Left lung (tissue), 10 donors: ENCODE data around the gene ART4. TPM values are rescaled to one million over a fixed set of nuclear protein-coding genes. Genes with fewer than 3 reads are reported as not detected.

Source experiments
- ATAC-seq: fragments of 200-7000 bp; cut with Tn5 transposase; one replicate; pipeline ENCODE4 v1.9.1; 2020; ENCODE audit warnings: moderate library complexity
- DNase-seq, 4 donors: peaks; one replicate each; pipeline ENCODE4 v3.0.0-alpha.2; 2013 to 2020
- H3K27ac ChIP-seq, 2 donors: fragments of 200-600 bp; sonication (generic) in 1 of 2; one replicate each; pipeline versions ENCODE4 v1.5.0 to v1.8.0; 2020 to 2021
- H3K27me3 ChIP-seq, 2 donors: fragments of 200-600 bp; sonication (generic) in 1 of 2; one replicate each; pipeline versions ENCODE4 v1.5.0 to v1.8.0; 2020 to 2021
- H3K36me3 ChIP-seq, 2 donors: fragments of 200-600 bp; sonication (generic) in 1 of 2; one replicate each; pipeline versions ENCODE4 v1.5.0 to v1.8.0; 2020 to 2021
- H3K4me1 ChIP-seq, 2 donors: fragments of 200-600 bp; one replicate each; pipeline ENCODE4 v1.8.0; 2021
- H3K4me3 ChIP-seq, 2 donors: fragments of 200-600 bp; sonication (generic) in 1 of 2; one replicate each; pipeline versions ENCODE4 v1.5.0 to v1.8.0; 2020 to 2021; ENCODE audit warnings: mild to moderate bottlenecking in 1 of 2
- H3K9me3 ChIP-seq, 2 donors: fragments of 200-600 bp; sonication (generic) in 1 of 2; one replicate each; pipeline versions ENCODE4 v1.5.0 to v1.8.0; 2020 to 2021
- CTCF ChIP-seq, 2 donors: fragments of 200-600 bp; sonication (generic) in 1 of 2; IDR thresholded peaks; one replicate each; pipeline versions ENCODE4 v1.5.0 to v1.8.0; 2021; ENCODE audit warnings: antibody characterized with exemption in 2 of 2
- intact Hi-C, 2 donors: fragments of 100-400 bp; cut with DNase I; formaldehyde crosslinking; loops; one replicate each; pipeline versions ENCODE4 v1.11.2 to v1.14.2; 2022
- polyA plus RNA-seq, 6 donors: library from polyadenylated mRNA; unstranded; fragments of 120-200 nt; gene quantifications; one replicate each; pipeline ENCODE4 v1.2.1, GENCODE V29; 2013; ENCODE audit not compliant: insufficient read length in 6 of 6
- total RNA-seq, 2 donors: library from RNA; stranded (reverse); fragmentation: NEBNext Ultra II Directional; extraction: Animal tissue kit (Norgen Biotek cat#: 25700); gene quantifications; one replicate each; pipeline ENCODE4 v1.2.1, GENCODE V29; 2021
- donor health status: DM: no; HTN: yes; CAD: no.
- donor health status: DM: no; HTN: no; CAD: no.

The ART4 gene
- total and polyA plus RNA-seq, 8 donors = 0.11 to 3.1 (median 0.24) TPM

- no peaks in the 10 kb centered on the region for H3K27me3 ChIP-seq
- ATAC-seq = no peak
- H3K36me3 ChIP-seq = no peaks in the 10 kb centered on the region
- H3K4me1 ChIP-seq = peaks cover 0 to 9% of the 10 kb centered on the region in 2 donors
- H3K4me3 ChIP-seq = no peak overlapping the region
- no peak overlapping the region for H3K27ac ChIP-seq
- intact Hi-C loops = no loop called here
- no peak for TF ChIP-seq CTCF (IDR thresholded peaks at IDR 0.05)
- no peaks in the 10 kb centered on the region for H3K9me3 ChIP-seq
- DNase-seq = no peak
These were observed 9.4 kb downstream of the ART4 start for GRCh38 chr12:14833952-14834351.

- TF ChIP-seq CTCF (IDR thresholded peaks at IDR 0.05) = no peak
- H3K27me3 ChIP-seq = no peaks in the 10 kb centered on the region
- H3K27ac ChIP-seq = no peak overlapping the region
- intact Hi-C loops = no loop called here
- no peak overlapping the region for H3K4me3 ChIP-seq
- no peaks in the 10 kb centered on the region for H3K36me3 ChIP-seq
- no peaks in the 10 kb centered on the region for H3K9me3 ChIP-seq
- peaks cover 0 to 9% of the 10 kb centered on the region in 2 donors for H3K4me1 ChIP-seq
- DNase-seq (no peak), ATAC-seq (no peak)
These were observed 10.0 kb downstream of the ART4 start for GRCh38 chr12:14833336-14833735.

DNA sequence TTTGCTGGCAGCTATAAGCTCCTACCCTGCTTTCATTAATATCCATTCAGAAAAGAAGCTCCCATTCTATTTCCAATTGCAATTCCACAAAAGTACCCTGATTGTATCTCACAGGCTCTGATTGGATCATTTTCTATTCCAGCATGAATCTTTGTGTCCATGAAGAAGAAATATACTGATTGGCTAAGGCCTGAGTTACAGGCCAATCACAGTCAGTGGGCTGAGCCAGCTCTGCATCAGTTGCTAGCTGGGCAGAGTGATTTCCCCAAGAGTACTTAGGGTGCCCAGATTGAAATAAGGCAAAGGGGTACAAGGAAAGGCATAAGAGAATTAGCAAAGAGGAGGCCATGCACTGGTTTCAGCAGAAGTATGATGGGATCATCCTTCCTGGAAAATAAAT, 14.4 kb downstream of the ART4 start:
- H3K27me3 ChIP-seq = no peaks in the 10 kb centered on the region
- no peaks in the 10 kb centered on the region for H3K9me3 ChIP-seq
- TF ChIP-seq CTCF (IDR thresholded peaks at IDR 0.05) = no peak

GRCh38 chr12:14827043-14827442, 16.3 kb downstream of the ART4 start:
- H3K36me3 ChIP-seq = no peaks in the 10 kb centered on the region
- DNase-seq = no peak
- no peak for TF ChIP-seq CTCF (IDR thresholded peaks at IDR 0.05)
- H3K4me3 ChIP-seq = no peak overlapping the region
- intact Hi-C loops = no loop called here
- H3K27ac ChIP-seq = no peak overlapping the region
- no peaks in the 10 kb centered on the region for H3K9me3 ChIP-seq
- H3K4me1 ChIP-seq = no peaks in the 10 kb centered on the region
- no peaks in the 10 kb centered on the region for H3K27me3 ChIP-seq
- ATAC-seq = no peak

More for the DNA sequence above, 14.4 kb downstream of the ART4 start:
- no peak overlapping the region for H3K27ac ChIP-seq
- ATAC-seq (no peak), DNase-seq (no peak)
- no peak overlapping the region for H3K4me3 ChIP-seq
- no peaks in the 10 kb centered on the region for H3K36me3 ChIP-seq
- no peaks in the 10 kb centered on the region for H3K4me1 ChIP-seq
- intact Hi-C loops = no loop called here

GRCh38 chr12:14826491-14826890, 16.8 kb downstream of the ART4 start:
- H3K4me3 ChIP-seq = no peak overlapping the region
- no peak overlapping the region for H3K27ac ChIP-seq
- no peaks in the 10 kb centered on the region for H3K27me3 ChIP-seq
- no peaks in the 10 kb centered on the region for H3K4me1 ChIP-seq
- peak in 1 of 4 donors; percentile 17 for DNase-seq
- H3K9me3 ChIP-seq = no peaks in the 10 kb centered on the region
- ATAC-seq = no peak
- intact Hi-C loops = no loop called here
- TF ChIP-seq CTCF (IDR thresholded peaks at IDR 0.05) = no peak
- no peaks in the 10 kb centered on the region for H3K36me3 ChIP-seq
